Measurements from ENCODE around the gene TAGLN.

GRCh38 chr11:117256573-117256972 lies 57.4 kb downstream of the TAGLN start:
- TF ChIP-seq SNRNP70 (optimal IDR thresholded peaks at IDR 0.05; ENCODE audit: low read depth, low read length) (no peak), TBL1XR1 (IDR thresholded peaks at IDR 0.05; ENCODE audit: low read length in 2 of 2) (no peak), POLR2A (conservative IDR thresholded peaks at IDR 0.05) (no peak), ZNF232 (CRISPR knock-in tag; IDR thresholded peaks at IDR 0.05) (no peak), NFE2 (IDR thresholded peaks at IDR 0.05; ENCODE audit: low read depth) (no peak), EZH2 (IDR thresholded peaks at IDR 0.05; ENCODE audit: borderline replicate concordance, low read depth, low read length) (no peak)

Data from K562 (cell line).